Neutrophil (primary cell): ENCODE results near the gene CALML5.

Source experiments
- H3K27ac ChIP-seq: fragments of 200-600 bp; sonication (generic); 2 replicates; pipeline ENCODE4 v1.5.1; 2016; ENCODE audit warnings: mild to moderate bottlenecking, moderate library complexity
- H3K27me3 ChIP-seq: fragments of 200-600 bp; sonication (generic); 2 replicates; pipeline ENCODE4 v1.6.0; 2016; ENCODE audit warnings: mild to moderate bottlenecking
- H3K36me3 ChIP-seq: fragments of 200-600 bp; sonication (generic); 2 replicates; pipeline ENCODE4 v1.5.1; 2017
- H3K4me1 ChIP-seq, 2 experiments: fragments of 200-600 bp in 1 of 2; sonication (generic) in 1 of 2; 1 replicate in 1 of 2; 2 replicates in 1 of 2; pipeline versions ENCODE4 v1.5.1 to v1.6.1; 2013 to 2016; ENCODE audit warnings: low read depth in 1 of 2, low read length in 1 of 2, mild to moderate bottlenecking in 1 of 2, moderate library complexity in 1 of 2; ENCODE audit not compliant: control insufficient read depth in 1 of 2, insufficient read depth in 1 of 2
- H3K4me3 ChIP-seq, 2 experiments: fragments of 200-600 bp in 1 of 2; sonication (generic) in 1 of 2; 1 replicate in 1 of 2; 2 replicates in 1 of 2; pipeline ENCODE4 v1.5.1; 2013 to 2016; ENCODE audit warnings: low read depth in 1 of 2, low read length in 1 of 2, mild to moderate bottlenecking in 1 of 2, moderate library complexity in 1 of 2
- H3K9me3 ChIP-seq: fragments of 200-600 bp; sonication (generic); 2 replicates; pipeline ENCODE4 v1.5.1; 2016
- CTCF ChIP-seq: fragments of 200-600 bp; sonication (generic); IDR thresholded peaks from 2 replicates; pipeline ENCODE4 v1.5.1; 2016; ENCODE audit warnings: antibody characterized with exemption

CALML5 gene

DNA sequence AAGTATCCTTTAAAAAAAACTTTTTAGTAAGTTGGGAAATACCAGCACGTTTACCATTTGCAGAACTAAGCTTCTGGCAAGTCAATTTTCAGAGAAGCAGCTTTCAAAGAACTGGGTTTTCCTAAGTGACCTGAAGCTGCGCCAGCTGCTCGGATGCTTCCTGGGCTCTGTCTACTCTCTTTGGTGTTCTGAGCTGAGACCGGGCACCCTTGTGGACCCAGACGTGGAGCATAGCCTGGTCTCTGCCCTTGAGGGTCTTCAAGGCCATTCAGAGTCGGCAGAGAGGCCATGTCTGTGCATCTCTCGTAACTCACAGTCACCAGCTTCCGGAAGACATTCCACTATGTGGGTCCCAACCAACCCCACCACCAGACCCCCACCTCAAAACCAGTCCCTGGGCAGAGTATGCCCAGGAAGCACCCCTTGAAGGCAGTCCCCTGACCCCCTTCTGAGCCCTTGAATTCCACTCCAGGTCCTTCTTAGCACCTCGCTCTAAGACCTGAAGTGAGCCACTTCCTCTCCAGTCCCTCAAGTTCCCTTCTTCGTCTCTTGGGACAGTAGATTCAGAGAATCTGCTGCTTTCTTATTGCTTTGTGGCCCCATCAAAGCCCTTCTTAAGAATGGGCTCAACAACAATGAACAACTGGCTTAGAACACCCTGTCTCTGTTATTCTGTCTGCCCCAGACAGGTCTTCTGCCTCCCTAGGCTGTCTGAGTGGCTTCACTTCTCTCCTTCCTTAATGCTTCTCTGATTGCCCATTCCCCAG is 8.5 kb downstream of the CALML5 start:
- Histone ChIP-seq H3K4me1 (no peaks in the 10 kb centered on the region), H3K9me3 (no peaks in the 10 kb centered on the region), H3K36me3 (no peaks in the 10 kb centered on the region), H3K27me3 (no peaks in the 10 kb centered on the region), H3K4me3 (no peak overlapping the region), H3K27ac (no peak overlapping the region)
- no peak for TF ChIP-seq CTCF

GRCh38 chr10:5490032-5490431 is 9.3 kb downstream of the CALML5 start:
- H3K27me3 ChIP-seq = no peaks in the 10 kb centered on the region
- H3K4me3 ChIP-seq = no peak overlapping the region
- no peaks in the 10 kb centered on the region for H3K36me3 ChIP-seq
- no peaks in the 10 kb centered on the region for H3K4me1 ChIP-seq
- no peak for TF ChIP-seq CTCF
- no peak overlapping the region for H3K27ac ChIP-seq
- no peaks in the 10 kb centered on the region for H3K9me3 ChIP-seq

- no peak for TF ChIP-seq CTCF
- Histone ChIP-seq H3K4me1 (no peaks in the 10 kb centered on the region), H3K9me3 (no peaks in the 10 kb centered on the region), H3K4me3 (no peak overlapping the region), H3K27me3 (no peaks in the 10 kb centered on the region), H3K27ac (no peak overlapping the region), H3K36me3 (no peaks in the 10 kb centered on the region)
Measured at GRCh38 chr10:5488272-5489161, 10.9 kb downstream of the CALML5 start.

- Histone ChIP-seq H3K27me3 (no peaks in the 10 kb centered on the region), H3K36me3 (no peaks in the 10 kb centered on the region), H3K4me1 (no peaks in the 10 kb centered on the region), H3K4me3 (no peak overlapping the region), H3K9me3 (no peaks in the 10 kb centered on the region), H3K27ac (no peak overlapping the region)
- TF ChIP-seq CTCF = no peak
Measured at GRCh38 chr10:5486853-5487235, 12.5 kb downstream of the CALML5 start.

- no peaks in the 10 kb centered on the region for H3K27me3 ChIP-seq
- no peaks in the 10 kb centered on the region for H3K4me1 ChIP-seq
- no peak for TF ChIP-seq CTCF
- H3K9me3 ChIP-seq = no peaks in the 10 kb centered on the region
- no peak overlapping the region for H3K4me3 ChIP-seq
- no peak overlapping the region for H3K27ac ChIP-seq
- H3K36me3 ChIP-seq = no peaks in the 10 kb centered on the region
Measured at GRCh38 chr10:5485948-5486852, 13.2 kb downstream of the CALML5 start.
